Astrocyte of the spinal cord (primary cell): ENCODE results near the gene CEP170B.

Experiments
- DNase-seq: peaks from one replicate; pipeline ENCODE4 v3.0.0; 2011; ENCODE audit warnings: low read depth, low spot score
- H3K4me3 ChIP-seq: 2 replicates; pipeline ENCODE4 v1.5.1; 2011; ENCODE audit warnings: low read depth, mild to moderate bottlenecking, low read length, moderate library complexity
- in situ Hi-C: cut with HindIII; loops from 2 replicates; pipeline ENCODE4 v1.10.0; 2017; ENCODE audit warnings: low sequenced_read_pairs
- TF ChIP-seq, protein P1 (sequence below): IDR thresholded peaks from 2 replicates; pipeline ENCODE4 v1.5.1; 2012; ENCODE audit warnings: low read depth, mild to moderate bottlenecking, low read length, inconsistent platforms

CEP170B gene

DNA sequence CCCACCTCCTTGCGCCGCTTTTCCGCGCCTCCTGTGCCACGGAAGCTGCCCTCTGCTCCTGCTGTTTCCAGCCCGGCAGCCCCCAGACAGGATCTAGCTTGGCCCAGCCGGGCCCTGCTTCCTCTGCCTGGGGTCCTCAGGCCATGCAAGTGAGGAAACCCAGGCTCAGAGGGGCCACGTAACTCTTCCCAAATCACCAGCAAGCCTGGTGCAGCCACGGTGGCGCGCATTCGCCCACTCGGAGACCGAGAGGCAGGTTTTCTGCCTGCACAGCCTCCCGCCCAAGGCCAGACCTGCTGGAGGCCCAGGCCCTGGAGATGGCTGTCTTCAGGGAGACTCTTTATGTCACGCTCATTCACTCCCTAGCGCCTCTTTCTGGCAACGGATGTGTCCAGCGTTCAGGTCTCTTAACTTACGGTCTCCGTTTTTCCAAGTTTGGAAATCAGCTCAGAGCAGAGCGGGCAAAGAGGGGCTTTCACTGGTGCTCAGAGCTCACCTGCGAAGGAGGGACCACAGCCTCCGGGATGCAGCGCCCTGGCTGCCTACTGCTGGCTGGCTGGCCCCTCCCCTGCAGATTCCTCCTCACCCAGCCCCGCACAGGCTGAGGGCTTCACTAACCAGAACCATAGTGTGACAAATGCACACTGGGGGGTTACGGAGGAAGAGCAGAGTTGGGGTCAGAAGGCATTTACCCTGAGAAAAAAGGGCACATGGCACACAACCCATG lies 20.6 kb upstream of the CEP170B start:
- no peak overlapping the region for H3K4me3 ChIP-seq
- in situ Hi-C loops: no loop called here
- TF ChIP-seq, protein P1, sequence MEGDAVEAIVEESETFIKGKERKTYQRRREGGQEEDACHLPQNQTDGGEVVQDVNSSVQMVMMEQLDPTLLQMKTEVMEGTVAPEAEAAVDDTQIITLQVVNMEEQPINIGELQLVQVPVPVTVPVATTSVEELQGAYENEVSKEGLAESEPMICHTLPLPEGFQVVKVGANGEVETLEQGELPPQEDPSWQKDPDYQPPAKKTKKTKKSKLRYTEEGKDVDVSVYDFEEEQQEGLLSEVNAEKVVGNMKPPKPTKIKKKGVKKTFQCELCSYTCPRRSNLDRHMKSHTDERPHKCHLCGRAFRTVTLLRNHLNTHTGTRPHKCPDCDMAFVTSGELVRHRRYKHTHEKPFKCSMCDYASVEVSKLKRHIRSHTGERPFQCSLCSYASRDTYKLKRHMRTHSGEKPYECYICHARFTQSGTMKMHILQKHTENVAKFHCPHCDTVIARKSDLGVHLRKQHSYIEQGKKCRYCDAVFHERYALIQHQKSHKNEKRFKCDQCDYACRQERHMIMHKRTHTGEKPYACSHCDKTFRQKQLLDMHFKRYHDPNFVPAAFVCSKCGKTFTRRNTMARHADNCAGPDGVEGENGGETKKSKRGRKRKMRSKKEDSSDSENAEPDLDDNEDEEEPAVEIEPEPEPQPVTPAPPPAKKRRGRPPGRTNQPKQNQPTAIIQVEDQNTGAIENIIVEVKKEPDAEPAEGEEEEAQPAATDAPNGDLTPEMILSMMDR: no peak
- no peak for DNase-seq

DNA sequence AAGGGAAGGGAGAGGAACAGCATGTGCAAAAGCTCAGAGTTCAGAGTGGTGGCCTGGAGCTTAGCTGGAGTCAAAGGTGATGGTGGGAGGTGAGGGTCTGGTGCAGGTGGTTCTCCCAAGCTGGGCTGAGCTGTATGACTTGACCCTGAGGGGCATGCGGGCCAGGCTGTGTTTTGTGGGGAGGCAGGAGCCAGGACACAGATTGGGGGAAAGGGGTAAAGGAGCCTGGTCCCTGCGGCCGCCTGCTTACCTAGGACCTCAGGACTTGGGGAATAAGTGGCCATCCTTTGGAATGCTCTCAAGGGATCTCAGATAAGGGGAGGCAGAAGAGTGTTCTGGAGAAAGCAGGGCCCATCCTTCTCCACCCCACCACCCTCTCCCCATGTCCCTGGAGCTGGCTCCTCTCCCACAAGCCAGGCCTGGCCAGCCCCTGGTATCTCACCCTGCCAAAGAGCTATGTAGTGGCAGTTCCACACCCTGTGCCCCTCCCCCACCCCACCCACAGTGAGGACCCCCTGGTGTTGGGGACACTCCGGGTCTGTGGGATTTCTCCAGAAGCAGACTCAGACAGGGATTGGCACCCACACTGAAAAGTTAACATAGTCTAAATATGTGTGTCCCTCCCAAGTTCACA lies 19.9 kb upstream of the CEP170B start:
- TF ChIP-seq, protein P1: no peak
- in situ Hi-C loops: no loop called here
- H3K4me3 ChIP-seq: no peak overlapping the region
- DNase-seq: no peak

DNA sequence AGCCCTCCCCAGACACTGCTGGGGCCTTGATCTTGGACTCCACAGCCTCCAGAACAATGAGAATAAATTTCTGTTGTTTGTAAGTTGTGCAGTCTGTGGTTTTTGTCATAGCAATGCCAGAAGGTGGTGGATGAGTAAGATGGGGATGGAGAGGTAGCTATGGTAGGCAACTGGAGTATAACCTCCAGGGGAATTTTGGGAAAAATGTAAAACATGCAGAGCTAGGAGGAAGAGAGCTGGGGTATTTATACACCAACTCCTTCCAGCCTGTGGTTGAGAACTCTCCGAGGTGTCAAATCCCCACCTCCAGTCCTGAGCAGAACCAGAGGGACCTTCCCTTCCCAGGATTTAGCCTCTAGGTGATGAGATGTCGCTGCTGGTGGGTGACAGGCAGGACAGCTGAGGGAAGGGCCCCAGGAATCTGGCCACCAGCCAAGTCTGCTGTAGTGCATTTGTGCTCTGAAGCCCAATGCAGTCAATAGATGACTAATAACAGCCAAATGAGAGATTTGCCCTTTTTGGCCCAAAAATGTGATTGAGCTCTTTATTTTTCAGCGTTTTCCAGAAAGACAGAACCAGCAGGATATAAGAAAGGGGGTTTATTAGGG lies 19.1 kb upstream of the CEP170B start:
- DNase-seq: no peak
- in situ Hi-C loops: no loop called here
- TF ChIP-seq, protein P1: no peak
- no peak overlapping the region for H3K4me3 ChIP-seq

DNA sequence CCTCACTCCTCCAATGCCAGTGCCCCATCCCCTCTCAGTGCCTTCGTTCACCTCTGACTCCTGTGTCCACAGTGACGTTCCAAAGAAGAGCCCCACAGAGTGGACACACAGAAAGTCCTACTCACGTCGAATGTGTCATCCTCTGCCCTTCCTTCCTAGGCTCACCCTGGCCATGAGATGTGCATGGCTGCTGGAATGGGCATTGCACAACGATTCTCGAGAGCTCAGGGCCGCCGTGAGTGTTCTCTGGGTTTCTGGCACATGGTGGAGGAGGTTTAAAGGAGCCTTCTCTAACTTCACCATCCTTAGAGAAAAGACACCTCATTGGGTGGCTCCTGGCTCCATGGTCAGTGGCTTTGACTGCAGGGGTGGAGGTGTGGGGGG lies 12.8 kb upstream of the CEP170B start:
- DNase-seq: no peak
- H3K4me3 ChIP-seq: no peak overlapping the region
- TF ChIP-seq, protein P1: no peak
- in situ Hi-C loops: no loop called here

DNA sequence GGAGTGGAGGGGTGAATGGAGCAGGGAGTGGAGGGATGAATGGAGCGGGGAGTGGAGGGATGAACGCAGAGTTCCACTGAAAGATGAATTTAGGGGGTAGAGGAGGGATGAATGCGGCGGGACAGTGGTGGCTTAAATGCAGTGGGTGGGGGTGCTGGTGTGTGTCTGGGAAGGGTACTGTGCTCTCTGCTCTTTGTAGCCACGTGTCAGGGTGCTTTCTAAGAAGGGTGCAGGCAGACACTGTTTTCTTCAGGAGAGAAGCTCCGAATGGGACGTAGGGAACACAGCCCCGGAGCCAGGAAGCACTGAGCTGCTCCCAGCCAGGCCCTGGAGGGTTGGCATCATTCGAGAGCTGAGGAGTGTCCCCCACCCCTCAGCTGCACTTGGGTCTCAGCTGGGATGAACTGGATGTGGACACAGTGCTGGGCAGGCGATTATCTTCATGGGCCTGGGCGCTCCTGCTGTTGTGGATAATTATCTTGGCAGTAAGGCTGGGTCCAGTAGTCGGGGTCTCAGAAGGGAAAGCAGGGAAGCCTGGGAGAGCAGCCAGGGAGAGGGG lies 9.5 kb upstream of the CEP170B start:
- DNase-seq: no peak
- in situ Hi-C loops: no loop called here
- no peak overlapping the region for H3K4me3 ChIP-seq
- TF ChIP-seq, protein P1: no peak

DNA sequence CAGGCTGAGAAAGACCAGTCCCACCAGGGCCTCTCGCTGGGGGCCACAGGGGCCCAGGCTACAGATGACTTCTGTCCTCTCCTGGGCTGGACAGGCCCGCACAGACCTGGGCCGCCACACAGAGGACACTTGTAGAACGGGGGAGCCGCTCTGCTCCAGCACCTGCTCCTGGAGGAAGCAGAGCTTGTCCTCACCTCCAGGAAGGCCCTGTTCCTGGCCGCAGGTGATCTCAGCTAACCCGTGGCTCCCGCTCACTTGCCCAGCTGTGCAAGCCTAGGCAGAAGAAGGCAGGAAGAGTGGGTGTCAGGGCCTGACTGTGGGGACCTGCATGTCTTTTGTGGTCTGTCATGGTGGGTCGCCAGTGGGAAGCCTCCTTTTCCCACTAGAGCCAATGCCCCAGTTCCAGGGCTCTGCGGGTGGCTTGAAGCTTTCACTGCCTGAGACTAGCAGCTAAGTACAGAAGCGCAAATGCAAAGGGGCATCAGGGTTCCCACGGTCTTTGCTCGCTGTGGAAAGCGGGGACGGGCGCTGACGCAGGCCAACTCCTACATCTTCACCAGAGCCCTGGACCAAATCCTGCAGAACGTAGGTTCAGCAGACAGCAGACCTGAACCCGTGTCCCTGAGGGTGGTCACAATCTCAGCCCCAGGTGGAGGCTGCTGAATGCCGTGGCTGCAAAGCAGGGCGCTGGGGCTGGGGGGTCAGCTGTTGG lies 8.8 kb upstream of the CEP170B start:
- in situ Hi-C loops: no loop called here
- no peak overlapping the region for H3K4me3 ChIP-seq

More for the DNA sequence above, 8.8 kb upstream of the CEP170B start:
- DNase-seq: no peak
- TF ChIP-seq, protein P1: no peak
